PFSK-1 (cell line): ENCODE results near the gene DBNL.

Source experiments
- FOXP2 ChIP-seq: optimal IDR thresholded peaks from 2 replicates; pipeline ENCODE3; 2011; ENCODE audit warnings: borderline replicate concordance, control low read depth, inconsistent platforms; ENCODE audit not compliant: insufficient read depth; ENCODE audit errors: extremely low read length, extremely low read depth
- POLR2AphosphoS5 ChIP-seq: IDR thresholded peaks from 2 replicates; pipeline ENCODE4 v1.6.1; 2012; ENCODE audit warnings: low read depth, mild to moderate bottlenecking, control low read depth, low read length, moderate library complexity
- REST ChIP-seq, 2 experiments: IDR thresholded peaks; 2 replicates each; pipeline versions ENCODE4 v1.6.1 to v1.8.0; 2011 to 2012; ENCODE audit warnings: low read depth in 2 of 2, low read length in 2 of 2, control low read depth in 1 of 2, inconsistent platforms in 1 of 2, mild to moderate bottlenecking in 1 of 2, moderate library complexity in 1 of 2; ENCODE audit not compliant: insufficient read depth in 1 of 2
- SIN3A ChIP-seq: IDR thresholded peaks from 2 replicates; pipeline ENCODE4 v1.6.1; 2012; ENCODE audit warnings: mild to moderate bottlenecking, low read length, moderate library complexity, borderline replicate concordance; ENCODE audit not compliant: insufficient read depth
- TAF1 ChIP-seq: IDR thresholded peaks from 2 replicates; pipeline ENCODE4 v1.6.1; 2012; ENCODE audit warnings: low read length, control low read depth, borderline replicate concordance; ENCODE audit not compliant: insufficient read depth

Gene DBNL

DNA sequence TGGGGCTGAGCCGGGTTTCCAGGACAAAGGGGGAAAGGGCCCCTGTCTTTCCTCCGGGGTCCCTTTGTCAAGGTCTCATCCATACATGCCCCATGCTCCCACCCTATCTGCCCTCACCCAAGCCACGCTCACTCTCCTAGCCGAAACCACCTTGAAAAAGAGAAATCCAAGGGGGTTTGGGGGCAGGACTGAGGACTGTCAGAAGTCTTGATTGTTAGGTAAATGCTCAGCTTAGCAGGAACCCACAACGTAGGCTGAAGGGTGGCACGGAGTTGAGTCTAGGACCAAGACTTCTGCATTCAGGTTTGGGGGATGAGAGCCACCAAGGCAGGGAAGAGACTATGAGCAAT, 21.6 kb downstream of the DBNL start:
- TF ChIP-seq TAF1 (no peak), FOXP2 (no peak), POLR2AphosphoS5 (no peak; the same call in 1 of the 2 replicates), SIN3A (no peak), REST (IDR thresholded peaks at IDR 0.05; ENCODE audit: insufficient read depth in 1 of 2, low read depth in 2 of 2, low read length in 2 of 2) (no peak)

- no peak for TF ChIP-seq POLR2AphosphoS5
- no peak for TF ChIP-seq TAF1
- TF ChIP-seq REST (IDR thresholded peaks at IDR 0.05; ENCODE audit: insufficient read depth in 1 of 2, low read depth in 2 of 2, low read length in 2 of 2): no peak
- TF ChIP-seq FOXP2: no peak
- TF ChIP-seq SIN3A: no peak
Measured at GRCh38 chr7:44066494-44067063, 22.1 kb downstream of the DBNL start.

DNA sequence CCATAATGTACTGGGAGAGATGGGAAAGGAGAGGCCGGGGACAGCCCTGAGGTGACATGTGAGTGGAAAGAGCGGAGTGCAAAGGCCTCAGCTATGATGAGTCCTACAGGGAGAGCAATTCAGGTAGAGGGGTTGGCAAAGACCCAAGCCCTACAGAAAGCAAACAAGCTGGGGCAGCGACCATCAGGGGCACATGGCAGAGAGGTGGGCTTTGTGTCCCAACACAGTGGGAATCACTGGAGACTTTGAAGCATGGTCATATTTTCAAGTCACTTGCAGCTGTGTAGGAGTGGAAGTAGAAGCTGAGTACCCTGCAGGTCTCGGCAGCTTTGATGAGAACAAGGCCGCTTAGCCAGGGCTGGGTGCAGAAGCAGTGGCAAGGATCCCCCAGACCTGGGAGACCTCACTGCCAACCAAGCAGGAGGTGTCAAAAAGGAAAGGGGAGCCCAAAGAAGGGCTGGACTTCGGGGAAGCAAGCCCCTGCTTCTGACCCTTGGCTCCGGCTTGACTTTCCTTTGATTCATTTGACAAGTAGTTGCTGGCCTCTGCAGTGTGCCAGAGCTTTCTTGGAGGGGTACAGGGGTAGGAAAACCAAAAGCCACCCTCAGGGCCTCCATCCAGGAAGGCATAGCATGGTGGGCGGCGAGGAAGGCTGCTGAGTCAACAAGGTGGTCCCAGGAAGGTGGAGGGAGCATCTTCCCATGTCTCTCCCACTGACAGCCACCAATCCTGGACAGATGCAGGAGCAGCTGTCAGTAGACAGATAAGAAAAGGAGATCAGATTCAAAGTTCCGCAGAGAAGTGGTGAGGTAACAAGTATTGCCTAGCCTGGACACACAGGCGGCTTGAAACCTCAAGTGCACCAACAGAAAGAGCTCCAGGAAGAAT, 22.8 kb downstream of the DBNL start:
- TF ChIP-seq FOXP2: no peak
- TF ChIP-seq POLR2AphosphoS5: no peak
- TF ChIP-seq REST (IDR thresholded peaks at IDR 0.05; ENCODE audit: insufficient read depth in 1 of 2, low read depth in 2 of 2, low read length in 2 of 2): no peak
- no peak for TF ChIP-seq TAF1
- no peak for TF ChIP-seq SIN3A

- TF ChIP-seq REST (IDR thresholded peaks at IDR 0.05; ENCODE audit: insufficient read depth in 1 of 2, low read depth in 2 of 2, low read length in 2 of 2): no peak
- TF ChIP-seq FOXP2: no peak
- TF ChIP-seq TAF1: no peak
- no peak for TF ChIP-seq SIN3A
- no peak for TF ChIP-seq POLR2AphosphoS5
Measured at GRCh38 chr7:44068054-44068453, 23.6 kb downstream of the DBNL start.
